NCI-H446 treated with DMSO at 0.1 percent for 48 hours (cell line): ENCODE results near the gene KSR1.

Source experiments
- DNase-seq: peaks from one replicate; lab custom pipeline; 2025; lab: John Stamatoyannopoulos, UW

The KSR1 gene

GRCh38 chr17:27590864-27591263 lies 134.6 kb downstream of the KSR1 start:
- DNase-seq, result no peak

DNA sequence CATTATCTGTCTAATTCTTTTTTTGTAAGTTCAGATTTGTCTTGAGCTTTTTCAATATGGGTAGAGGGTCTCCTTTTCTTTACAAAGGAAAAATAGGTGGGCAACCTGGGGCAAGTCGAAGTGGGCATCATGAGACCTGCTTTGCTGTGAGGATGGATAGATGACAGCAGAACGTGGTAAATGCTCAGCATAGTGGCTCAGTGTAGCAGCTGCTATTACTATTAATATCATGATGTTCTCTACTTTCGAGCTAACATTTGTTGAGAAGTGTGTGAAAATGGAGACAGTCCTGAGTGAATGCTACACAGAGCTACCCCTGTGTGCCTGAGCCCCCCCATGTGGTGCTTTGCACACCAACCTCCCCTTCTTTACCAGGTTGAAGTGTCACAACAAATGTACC lies 135.7 kb downstream of the KSR1 start:
- DNase-seq, result no peak

- no peak for DNase-seq
Observed at GRCh38 chr17:27593232-27593856, 137.1 kb downstream of the KSR1 start.

DNA sequence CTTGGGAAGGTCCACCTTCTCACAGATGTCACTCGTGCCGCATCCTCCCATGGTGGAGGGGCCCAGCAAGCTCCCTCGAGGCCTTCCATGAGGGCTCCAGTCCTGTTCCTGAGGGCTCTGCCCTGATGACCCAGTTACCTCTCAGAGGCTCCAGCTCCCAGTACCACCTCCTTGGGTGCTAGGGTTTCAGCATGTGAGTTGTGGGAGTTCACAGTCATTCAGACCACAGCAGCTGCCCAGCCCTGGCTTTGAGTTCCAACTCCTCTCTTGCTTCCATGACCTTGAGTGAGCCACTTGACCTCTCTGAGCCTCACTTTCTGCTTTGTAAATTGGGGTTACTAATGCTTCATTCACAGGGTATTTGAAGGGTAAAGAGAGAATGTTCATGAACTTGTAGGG lies 137.6 kb downstream of the KSR1 start:
- no peak for DNase-seq

DNA sequence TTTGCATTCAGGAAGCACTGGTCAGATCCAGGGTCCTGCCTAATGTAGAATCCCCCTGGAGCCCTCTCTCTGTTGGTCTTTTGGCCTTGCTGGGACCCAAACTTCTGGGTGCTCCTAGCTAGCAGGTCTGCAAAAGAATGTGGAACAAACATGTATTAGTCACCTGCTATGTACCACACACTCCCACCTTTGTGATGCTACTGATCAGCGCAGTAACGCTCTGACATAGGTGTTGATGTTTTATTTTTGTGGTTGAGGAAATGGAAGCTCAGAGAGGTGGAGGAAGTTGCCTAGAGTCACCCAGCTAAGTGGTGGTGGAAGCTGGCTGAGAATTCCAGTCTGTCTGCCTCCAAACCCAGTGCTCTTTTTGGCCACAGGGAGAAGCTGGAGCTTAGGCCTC lies 139.0 kb downstream of the KSR1 start:
- no peak for DNase-seq

DNA sequence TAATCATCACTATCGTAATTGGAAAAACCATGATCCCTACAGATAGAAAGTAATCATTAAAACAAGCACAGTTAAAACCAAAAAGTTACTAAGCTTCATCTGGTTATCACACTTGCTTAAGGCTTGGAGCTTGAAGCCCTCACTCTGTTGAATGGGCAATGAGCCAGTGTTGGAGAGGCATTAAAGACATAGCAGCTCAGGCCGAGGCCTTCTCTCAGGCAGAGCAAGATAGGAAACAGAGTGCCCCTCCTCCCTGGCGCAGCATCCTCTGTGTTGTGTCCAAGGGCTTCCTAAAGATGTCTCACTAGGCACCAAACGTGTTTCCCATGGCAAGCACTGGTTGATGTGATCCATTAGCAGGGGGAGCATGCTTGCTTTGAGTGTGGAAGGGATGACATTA lies 139.8 kb downstream of the KSR1 start:
- DNase-seq, result no peak

DNA sequence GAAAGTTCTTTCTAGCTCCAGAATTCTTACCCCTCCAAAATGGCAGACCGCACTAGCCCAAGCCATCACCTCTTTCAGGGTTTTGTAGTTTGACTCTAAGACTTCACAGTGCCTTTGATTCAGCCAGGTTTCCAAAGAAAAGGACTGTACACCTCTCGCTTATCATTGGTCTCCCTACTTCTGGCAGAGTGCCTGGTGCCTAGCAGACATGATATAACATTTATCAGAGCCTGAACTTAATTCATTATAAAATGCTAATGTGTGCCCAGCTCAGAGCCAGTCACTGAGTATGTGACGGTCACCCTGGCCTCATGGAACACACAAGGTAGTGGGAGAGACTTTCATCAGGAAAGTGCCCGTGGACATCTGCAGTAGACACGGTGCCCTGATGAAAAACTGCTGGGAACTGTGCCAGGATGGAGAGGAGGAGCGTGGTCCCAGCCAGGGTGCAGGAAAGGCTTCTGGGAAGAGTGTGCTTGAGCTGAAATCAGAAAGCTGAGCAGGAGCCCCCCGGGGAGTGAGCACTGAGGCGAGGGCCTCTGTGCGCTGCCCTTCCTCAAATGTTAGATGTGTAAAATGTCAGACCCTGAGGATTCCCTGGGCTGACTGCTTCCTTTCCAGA lies 140.4 kb downstream of the KSR1 start:
- DNase-seq, result no peak

DNA sequence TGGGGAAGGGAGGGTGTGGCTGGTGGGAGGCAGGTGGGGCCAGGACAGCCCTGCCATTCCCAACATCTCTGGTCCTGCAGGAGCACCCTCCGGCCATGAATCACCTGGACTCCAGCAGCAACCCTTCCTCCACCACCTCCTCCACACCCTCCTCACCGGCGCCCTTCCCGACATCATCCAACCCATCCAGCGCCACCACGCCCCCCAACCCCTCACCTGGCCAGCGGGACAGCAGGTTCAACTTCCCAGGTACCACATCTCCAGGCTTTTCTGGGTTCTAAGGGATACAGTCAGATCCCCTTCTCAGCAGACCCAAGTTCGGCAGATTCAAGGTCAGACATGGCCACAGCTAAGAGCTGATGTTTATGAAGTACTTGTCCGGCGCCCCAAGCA lies 140.9 kb downstream of the KSR1 start:
- DNase-seq, result no peak

GRCh38 chr17:27597783-27598320 lies 141.6 kb downstream of the KSR1 start:
- DNase-seq, result no peak

DNA sequence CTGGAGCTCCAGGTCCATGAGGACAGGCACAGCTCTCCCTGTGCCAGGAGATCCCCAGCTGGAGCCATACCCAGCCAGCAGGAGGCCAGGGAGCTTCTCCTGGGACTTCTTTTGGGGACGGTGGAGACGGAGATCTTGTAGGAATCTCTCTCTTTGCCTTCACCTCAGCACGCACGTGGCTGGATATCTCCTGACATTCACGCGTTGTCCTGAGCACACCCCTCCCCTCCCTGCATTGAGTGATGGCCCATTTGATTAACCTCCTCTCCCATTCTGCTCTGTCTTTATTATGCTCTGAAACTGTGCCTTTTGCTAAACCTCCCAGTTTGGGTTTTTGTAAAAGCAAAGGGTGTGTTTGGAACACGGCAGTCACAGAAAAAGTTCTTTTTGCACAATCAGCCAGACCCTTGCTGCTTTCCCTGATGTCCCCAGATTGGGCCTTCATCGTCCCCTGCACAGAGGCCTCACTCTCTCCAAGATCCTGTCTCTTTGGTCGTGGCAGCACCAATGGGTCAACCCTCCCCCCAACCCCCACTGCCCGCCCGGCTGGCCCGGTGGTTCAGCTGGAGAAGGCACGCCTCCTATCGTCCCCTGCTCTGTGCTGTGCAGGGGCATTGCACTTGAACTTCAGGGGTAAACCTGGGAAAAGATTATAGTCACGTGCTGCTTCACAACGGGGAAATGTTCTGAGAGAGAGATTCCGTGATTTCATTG lies 142.2 kb downstream of the KSR1 start:
- no peak for DNase-seq

DNA sequence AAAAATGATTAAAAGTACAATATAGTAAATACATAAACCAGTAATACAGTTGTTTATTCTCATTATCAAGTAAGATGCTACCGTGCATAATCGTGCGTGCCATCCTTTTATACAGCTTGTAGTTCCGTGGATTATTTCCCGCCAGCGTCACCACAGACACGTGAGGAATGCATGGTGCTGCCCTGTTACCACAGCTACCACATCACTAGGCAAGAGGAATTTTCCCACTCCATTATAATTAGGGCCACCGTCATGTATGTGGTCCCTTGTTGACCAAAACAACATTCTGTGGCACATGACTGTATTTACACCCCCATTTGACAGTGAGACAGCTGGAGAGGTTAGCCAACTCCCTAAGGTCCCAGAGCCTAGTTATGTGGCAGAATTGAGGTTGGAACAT lies 144.2 kb downstream of the KSR1 start:
- DNase-seq, result no peak

DNA sequence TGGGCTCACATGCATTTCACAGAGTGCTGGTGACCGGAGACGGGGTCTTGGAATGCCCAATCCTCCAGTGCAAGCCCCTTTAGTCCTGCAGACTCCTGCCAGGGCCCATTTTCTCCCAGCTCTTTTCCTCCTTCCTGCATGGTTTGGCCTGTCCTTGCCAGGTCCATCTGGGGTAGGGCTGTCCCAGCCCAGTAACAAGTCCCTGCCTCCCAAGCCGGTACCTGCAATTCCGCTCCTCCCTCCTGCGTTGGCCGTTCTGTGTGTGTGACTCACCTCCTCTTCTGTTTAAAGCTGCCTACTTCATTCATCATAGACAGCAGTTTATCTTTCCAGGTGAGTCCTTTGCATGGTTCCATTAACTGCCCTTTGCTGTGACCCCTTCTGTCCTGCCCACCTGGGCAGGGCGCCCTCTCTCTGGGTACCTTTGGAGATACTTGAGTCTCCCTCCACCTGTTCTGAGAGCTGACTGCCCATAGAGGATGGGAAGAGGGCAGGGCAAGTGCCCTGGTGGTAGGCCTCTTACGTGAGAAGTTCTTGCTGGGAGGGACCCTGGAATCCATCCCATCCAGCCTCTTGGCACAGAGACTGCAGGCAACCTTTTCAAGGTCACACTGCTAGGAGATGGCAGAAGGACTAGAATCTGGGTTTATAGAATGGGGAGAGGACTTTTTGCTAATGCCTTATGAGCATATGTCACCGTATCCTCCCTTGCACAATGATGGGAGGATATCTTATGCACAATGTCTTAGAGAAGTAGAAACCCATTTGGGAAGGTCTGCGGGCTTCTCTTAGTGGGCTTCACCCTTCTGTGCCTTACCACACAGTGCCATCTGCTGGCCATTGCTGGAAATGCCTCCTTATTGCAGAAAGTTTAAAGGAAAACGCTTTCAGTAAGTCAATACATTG lies 145.1 kb downstream of the KSR1 start:
- peak; percentile 25 for DNase-seq

DNA sequence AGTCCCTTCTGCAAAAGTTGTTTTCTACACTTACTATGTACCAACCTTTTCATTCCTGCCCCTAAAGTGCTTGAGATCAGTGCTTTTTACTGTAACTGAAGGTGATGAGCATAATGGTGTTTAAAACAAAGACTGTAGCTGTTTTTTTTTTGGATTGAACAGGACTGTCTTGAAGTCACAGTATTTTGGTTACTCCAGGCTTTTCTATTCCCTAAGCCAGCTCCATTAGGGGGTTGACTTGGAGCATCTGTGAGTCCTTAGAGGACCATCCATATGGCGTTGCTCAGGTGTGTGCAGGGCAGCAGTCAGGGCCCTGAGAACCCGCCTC lies 145.7 kb downstream of the KSR1 start:
- no peak for DNase-seq

DNA sequence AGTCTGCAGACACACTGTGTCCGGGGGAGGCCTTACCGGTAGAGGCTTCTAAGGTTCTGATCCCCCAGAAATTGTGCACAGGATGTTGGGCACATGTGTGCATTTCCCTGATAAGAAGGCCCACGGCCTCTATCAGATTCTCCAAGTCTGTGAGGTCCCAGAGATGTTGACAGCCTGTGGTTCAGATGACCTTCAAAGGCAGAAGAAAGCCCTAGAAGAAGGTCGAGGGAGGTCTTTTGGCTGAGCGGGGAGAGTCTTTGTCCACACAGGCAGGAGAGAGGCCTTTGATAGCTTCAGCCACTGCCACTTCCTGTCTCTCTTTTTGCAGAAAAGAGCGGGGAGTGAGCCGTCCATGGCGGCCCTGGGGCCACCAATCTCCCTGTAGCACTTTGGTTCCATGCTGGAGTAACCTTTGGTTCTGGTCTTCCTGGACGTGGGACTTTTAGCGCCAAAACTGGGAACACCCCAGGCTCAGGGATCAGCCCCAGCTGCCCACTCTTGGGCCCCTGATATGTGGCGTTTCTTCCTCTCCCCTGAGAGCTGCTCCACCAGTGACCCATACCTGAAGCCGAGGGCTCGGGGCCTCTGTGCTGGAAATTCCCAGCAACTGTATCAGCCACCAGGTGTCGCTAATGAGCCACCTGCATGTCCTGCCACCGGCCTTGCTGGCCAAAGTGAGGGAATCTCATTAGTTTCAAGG lies 146.6 kb downstream of the KSR1 start:
- DNase-seq, result no peak

- no peak for DNase-seq
Observed at GRCh38 chr17:27603421-27603770, 147.1 kb downstream of the KSR1 start.

GRCh38 chr17:27603880-27604794 lies 147.9 kb downstream of the KSR1 start:
- DNase-seq, result no peak

DNA sequence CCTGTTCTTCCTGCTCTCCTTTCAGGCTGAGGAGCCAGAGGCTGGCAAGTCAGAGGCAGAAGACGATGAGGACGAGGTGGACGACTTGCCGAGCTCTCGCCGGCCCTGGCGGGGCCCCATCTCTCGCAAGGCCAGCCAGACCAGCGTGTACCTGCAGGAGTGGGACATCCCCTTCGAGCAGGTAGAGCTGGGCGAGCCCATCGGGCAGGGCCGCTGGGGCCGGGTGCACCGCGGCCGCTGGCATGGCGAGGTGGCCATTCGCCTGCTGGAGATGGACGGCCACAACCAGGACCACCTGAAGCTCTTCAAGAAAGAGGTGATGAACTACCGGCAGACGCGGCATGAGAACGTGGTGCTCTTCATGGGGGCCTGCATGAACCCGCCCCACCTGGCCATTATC lies 149.2 kb downstream of the KSR1 start:
- no peak for DNase-seq

DNA sequence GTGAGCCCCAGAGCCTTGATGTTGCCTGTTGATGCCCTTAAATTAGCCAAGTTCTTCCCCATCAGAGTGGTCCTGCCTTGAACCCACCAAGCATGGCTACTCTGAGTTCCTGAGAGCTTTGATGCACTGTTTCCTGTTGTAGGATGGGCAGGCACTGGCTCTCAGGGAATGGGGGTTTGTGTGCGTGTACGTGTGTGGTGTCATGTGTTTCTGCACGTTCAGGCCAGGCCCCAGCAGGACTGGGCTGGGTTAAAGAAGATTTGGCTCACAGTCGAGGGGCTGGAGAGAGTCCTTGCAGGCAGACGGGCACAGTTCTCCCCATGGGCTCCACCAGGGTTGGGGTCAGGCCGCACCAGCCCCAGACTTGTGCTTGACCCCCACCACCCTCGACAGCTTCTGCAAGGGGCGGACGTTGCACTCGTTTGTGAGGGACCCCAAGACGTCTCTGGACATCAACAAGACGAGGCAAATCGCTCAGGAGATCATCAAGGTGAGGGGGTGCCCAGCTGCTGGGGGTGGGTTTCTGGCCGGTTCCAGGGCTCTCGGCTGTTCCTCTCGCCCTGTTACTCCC lies 151.4 kb downstream of the KSR1 start:
- no peak for DNase-seq

GRCh38 chr17:27608328-27609230 lies 152.3 kb downstream of the KSR1 start:
- DNase-seq, result no peak
